Urinary bladder (tissue), 4 donors: Measurements from ENCODE around the gene LUC7L2. TPM values are rescaled to one million over a fixed set of nuclear protein-coding genes. Genes with fewer than 3 reads are reported as not detected.
"Not testable (repeated sequence)": the region's sequence is repeated elsewhere in the genome, so short reads cannot be mapped to it uniquely, and the experiment has no call there.

Experiments
- DNase-seq: peaks from one replicate; pipeline ENCODE4 v3.0.0-alpha.2; 2015; ENCODE audit errors: extremely low spot score
- H3K27ac ChIP-seq: one replicate; pipeline ENCODE4 v1.5.1; 2013; ENCODE audit warnings: low read depth, mild to moderate bottlenecking, moderate library complexity
- H3K36me3 ChIP-seq: one replicate; pipeline ENCODE4 v1.6.1; 2013; ENCODE audit warnings: mild to moderate bottlenecking, moderate library complexity; ENCODE audit not compliant: insufficient read depth
- H3K4me1 ChIP-seq: one replicate; pipeline ENCODE4 v1.6.1; 2013; ENCODE audit warnings: mild to moderate bottlenecking, moderate library complexity; ENCODE audit not compliant: insufficient read depth
- H3K4me3 ChIP-seq: one replicate; pipeline ENCODE4 v1.5.1; 2013; ENCODE audit warnings: low read depth, low read length
- WGBS: extraction: QIAGEN DNeasy Blood & Tissue Kit; methylation state at CpG from one replicate; pipeline ENCODE4 v1.1.7; 2013; 5-methylcytosine and 5-hydroxymethylcytosine counted together
- polyA plus RNA-seq: library from polyadenylated mRNA; stranded (reverse); fragments of 200-250 nt; gene quantifications from one replicate; pipeline ENCODE4 v1.2.3, GENCODE V29; 2013
- total RNA-seq: library from RNA; depleted of rRNA; stranded (reverse); fragments of >200 nt; gene quantifications from one replicate; pipeline ENCODE4 v1.2.3, GENCODE V29; 2014
- donor health status: healthy with polysubstance abuse.
- donor health status: healthy.

The LUC7L2 gene
- total and polyA plus RNA-seq, 2 donors: 54.0 to 94.0 TPM

GRCh38 chr7:139393621-139394211, 34.0 kb downstream of the LUC7L2 start:
- H3K4me3 ChIP-seq: no peak overlapping the region
- no peaks in the 10 kb centered on the region for H3K4me1 ChIP-seq
- 89% methylated on average over 1 of the region's 1 CpG for WGBS
- no peak for DNase-seq
- H3K36me3 ChIP-seq: no peaks in the 10 kb centered on the region
- H3K27ac ChIP-seq: no peak overlapping the region

GRCh38 chr7:139394540-139394939, 34.8 kb downstream of the LUC7L2 start:
- H3K27ac ChIP-seq: no peak overlapping the region
- no peak overlapping the region for H3K4me3 ChIP-seq
- H3K4me1 ChIP-seq: no peaks in the 10 kb centered on the region
- no peak for DNase-seq
- H3K36me3 ChIP-seq: no peaks in the 10 kb centered on the region
- 83% methylated on average over 3 of the region's 3 CpGs for WGBS

- DNase-seq: no peak
- WGBS: 95% methylated on average over 3 of the region's 3 CpGs
- H3K27ac ChIP-seq: no peak overlapping the region
- no peaks in the 10 kb centered on the region for H3K4me1 ChIP-seq
- H3K36me3 ChIP-seq: no peaks in the 10 kb centered on the region
- H3K4me3 ChIP-seq: no peak overlapping the region
Measured at GRCh38 chr7:139396323-139396951, 36.7 kb downstream of the LUC7L2 start.

- Histone ChIP-seq H3K4me1 (no peaks in the 10 kb centered on the region), H3K27ac (no peak overlapping the region), H3K4me3 (no peak overlapping the region), H3K36me3 (no peaks in the 10 kb centered on the region)
- DNase-seq: no peak
Measured at GRCh38 chr7:139397192-139397591, 37.5 kb downstream of the LUC7L2 start.

- peaks cover 4% of the 10 kb centered on the region for H3K36me3 ChIP-seq
- 97% methylated on average over 2 of the region's 2 CpGs for WGBS
- DNase-seq: no peak
- no peak overlapping the region for H3K4me3 ChIP-seq
- no peaks in the 10 kb centered on the region for H3K4me1 ChIP-seq
- H3K27ac ChIP-seq: no peak overlapping the region
Measured at GRCh38 chr7:139403601-139404000, 43.9 kb downstream of the LUC7L2 start.

GRCh38 chr7:139407555-139407954, 47.9 kb downstream of the LUC7L2 start:
- WGBS: over 99% methylated on average over 1 of the region's 1 CpG
- H3K36me3 ChIP-seq: peaks cover 2% of the 10 kb centered on the region
- DNase-seq: no peak
- no peaks in the 10 kb centered on the region for H3K4me1 ChIP-seq
- H3K4me3 ChIP-seq: no peak overlapping the region
- no peak overlapping the region for H3K27ac ChIP-seq

- 88% methylated on average over 6 of the region's 6 CpGs for WGBS
- H3K4me1 ChIP-seq, H3K27ac ChIP-seq, H3K36me3 ChIP-seq, H3K4me3 ChIP-seq, DNase-seq: not testable (repeated sequence)
Measured at GRCh38 chr7:139414743-139415402, 55.2 kb downstream of the LUC7L2 start.

GRCh38 chr7:139416405-139416804, 56.7 kb downstream of the LUC7L2 start:
- WGBS: 95% methylated on average over 3 of the region's 3 CpGs
- no peaks in the 10 kb centered on the region for H3K4me1 ChIP-seq
- H3K27ac ChIP-seq: no peak overlapping the region
- no peak for DNase-seq
- H3K4me3 ChIP-seq: no peak overlapping the region
- H3K36me3 ChIP-seq: peaks cover 6% of the 10 kb centered on the region

GRCh38 chr7:139417478-139417877, 57.8 kb downstream of the LUC7L2 start:
- no peaks in the 10 kb centered on the region for H3K4me1 ChIP-seq
- H3K27ac ChIP-seq: no peak overlapping the region
- no peak for DNase-seq
- peaks cover 6% of the 10 kb centered on the region for H3K36me3 ChIP-seq
- H3K4me3 ChIP-seq: no peak overlapping the region
- 98% methylated on average over 15 of the region's 15 CpGs for WGBS

- no peak for DNase-seq
- no peak overlapping the region for H3K4me3 ChIP-seq
- H3K36me3 ChIP-seq: peaks cover 4% of the 10 kb centered on the region
- WGBS: 0% methylated on average over 1 of the region's 1 CpG
- H3K4me1 ChIP-seq: no peaks in the 10 kb centered on the region
- no peak overlapping the region for H3K27ac ChIP-seq
Measured at GRCh38 chr7:139421123-139421522, 61.4 kb downstream of the LUC7L2 start.

- DNase-seq: no peak
- Histone ChIP-seq H3K4me1 (no peaks in the 10 kb centered on the region), H3K4me3 (no peak overlapping the region), H3K27ac (no peak overlapping the region), H3K36me3 (peaks cover 4% of the 10 kb centered on the region)
- 30% methylated on average over 7 of the region's 7 CpGs for WGBS
Measured at GRCh38 chr7:139422126-139422525, 62.4 kb downstream of the LUC7L2 start.

GRCh38 chr7:139423091-139423490, 63.4 kb downstream of the LUC7L2 start:
- Histone ChIP-seq H3K36me3 (peaks cover 4% of the 10 kb centered on the region), H3K4me3 (no peak overlapping the region), H3K4me1 (no peaks in the 10 kb centered on the region), H3K27ac (no peak overlapping the region)
- DNase-seq: no peak
- 72% methylated on average over 4 of the region's 4 CpGs for WGBS

- 62% methylated on average over 4 of the region's 4 CpGs for WGBS
- DNase-seq: no peak
- Histone ChIP-seq H3K27ac (no peak overlapping the region), H3K36me3 (peaks cover 4% of the 10 kb centered on the region), H3K4me3 (no peak overlapping the region), H3K4me1 (no peaks in the 10 kb centered on the region)
Measured at GRCh38 chr7:139424004-139424403, 64.3 kb downstream of the LUC7L2 start.

- not testable (repeated sequence) for H3K27ac ChIP-seq, H3K4me3 ChIP-seq, H3K36me3 ChIP-seq, H3K4me1 ChIP-seq, DNase-seq
- WGBS: 95% methylated on average over 9 of the region's 10 CpGs
Measured at GRCh38 chr7:139425701-139426100, 66.0 kb downstream of the LUC7L2 start.
